ENCODE data around the gene MAMDC4.

Gene MAMDC4

GRCh38 chr9:136827794-136828473 is 24.2 kb upstream of the MAMDC4 start:
- Histone ChIP-seq H2BK15ac (ENCODE audit: low read length) (no peak overlapping the region), H4K91ac (ENCODE audit: low read depth, low read length, poor library complexity) (no peak overlapping the region), H3K27me3 (ENCODE audit: control insufficient read depth in 3 of 3, insufficient read depth in 3 of 3, low read depth in 1 of 3, low read length in 3 of 3) (no peaks in the 10 kb centered on the region), H2BK120ac (ENCODE audit: low read depth, low read length) (no peak overlapping the region), H3K4ac (ENCODE audit: low read length) (no peak overlapping the region), H3K36me3 (replicated peaks in 1 of 2; ENCODE audit: control insufficient read depth in 2 of 2, insufficient read depth in 2 of 2, low read length in 2 of 2) (peaks cover 77 to 96% of the 10 kb centered on the region in 2 donors), H3K9ac (ENCODE audit: low read depth, low read length, poor library complexity) (no peak overlapping the region), H2BK12ac (ENCODE audit: low read length) (no peak overlapping the region), H3K4me1 (ENCODE audit: control insufficient read depth in 2 of 2, insufficient read depth in 1 of 2, low read depth in 1 of 2, low read length in 2 of 2) (no peaks in the 10 kb centered on the region), H3K27ac (replicated peaks; ENCODE audit: low read length) (no peak overlapping the region), H3K4me2 (ENCODE audit: insufficient read depth, low read length, poor library complexity, severe bottlenecking) (no peak overlapping the region), H2AK5ac (ENCODE audit: low read depth, low read length) (no peak overlapping the region), H3K9me3 (replicated peaks in 1 of 2; ENCODE audit: control insufficient read depth in 2 of 2, insufficient read depth in 1 of 2, low read depth in 1 of 2, low read length in 2 of 2) (no peaks in the 10 kb centered on the region), H3K18ac (ENCODE audit: low read length) (no peak overlapping the region), H3K23ac (ENCODE audit: low read depth, low read length, poor library complexity) (no peak overlapping the region), H3K79me1 (ENCODE audit: low read depth, low read length) (peaks cover 12% of the 10 kb centered on the region), H3K4me3 (ENCODE audit: low read length in 2 of 2) (no peak overlapping the region), H3K14ac (ENCODE audit: low read length) (no peak overlapping the region), H4K8ac (ENCODE audit: low read depth, low read length) (no peak overlapping the region), H2AFZ (ENCODE audit: low read length) (no peak overlapping the region), H2BK5ac (ENCODE audit: low read length) (no peak overlapping the region)
- no peak for DNase-seq (ENCODE audit: low spot score)
- WGBS, 2 donors (ENCODE audit: extremely low coverage in 2 of 2, insufficient read length in 2 of 2, insufficient replicate concordance in 1 of 2): no CpG with 5 or more reads among the region's 14 CpGs

- H2BK15ac ChIP-seq (ENCODE audit: low read length): no peak overlapping the region
- peaks cover 75 to 89% of the 10 kb centered on the region in 2 donors for H3K36me3 ChIP-seq (replicated peaks in 1 of 2; ENCODE audit: control insufficient read depth in 2 of 2, insufficient read depth in 2 of 2, low read length in 2 of 2)
- no peak overlapping the region for H3K14ac ChIP-seq (ENCODE audit: low read length)
- no peaks in the 10 kb centered on the region for H3K4me1 ChIP-seq (ENCODE audit: control insufficient read depth in 2 of 2, insufficient read depth in 1 of 2, low read depth in 1 of 2, low read length in 2 of 2)
- H3K4me2 ChIP-seq (ENCODE audit: insufficient read depth, low read length, poor library complexity, severe bottlenecking): no peak overlapping the region
- H2BK12ac ChIP-seq (ENCODE audit: low read length): no peak overlapping the region
- WGBS, 2 donors (ENCODE audit: extremely low coverage in 2 of 2, insufficient read length in 2 of 2, insufficient replicate concordance in 1 of 2): no CpG with 5 or more reads among the region's 31 CpGs
- DNase-seq (ENCODE audit: low spot score): no peak
- H3K18ac ChIP-seq (ENCODE audit: low read length): no peak overlapping the region
- H3K9me3 ChIP-seq (replicated peaks in 1 of 2; ENCODE audit: control insufficient read depth in 2 of 2, insufficient read depth in 1 of 2, low read depth in 1 of 2, low read length in 2 of 2): no peaks in the 10 kb centered on the region
- H4K91ac ChIP-seq (ENCODE audit: low read depth, low read length, poor library complexity): no peak overlapping the region
- peak overlapping the region; percentile 21 for H3K9ac ChIP-seq (ENCODE audit: low read depth, low read length, poor library complexity)
- no peak overlapping the region for H3K27ac ChIP-seq (replicated peaks; ENCODE audit: low read length)
- no peak overlapping the region for H2AFZ ChIP-seq (ENCODE audit: low read length)
- H3K4ac ChIP-seq (ENCODE audit: low read length): no peak overlapping the region
- no peaks in the 10 kb centered on the region for H3K27me3 ChIP-seq (ENCODE audit: control insufficient read depth in 3 of 3, insufficient read depth in 3 of 3, low read depth in 1 of 3, low read length in 3 of 3)
- no peak overlapping the region for H4K8ac ChIP-seq (ENCODE audit: low read depth, low read length)
- no peak overlapping the region for H2AK5ac ChIP-seq (ENCODE audit: low read depth, low read length)
- H3K79me1 ChIP-seq (ENCODE audit: low read depth, low read length): peaks cover 12% of the 10 kb centered on the region
- peak overlapping the region; percentile 90 for H2BK5ac ChIP-seq (ENCODE audit: low read length)
- no peak overlapping the region for H3K4me3 ChIP-seq (ENCODE audit: low read length in 2 of 2)
- H3K23ac ChIP-seq (ENCODE audit: low read depth, low read length, poor library complexity): peak overlapping the region; percentile 73
- H2BK120ac ChIP-seq (ENCODE audit: low read depth, low read length): no peak overlapping the region
Measured at GRCh38 chr9:136828474-136829140, 23.5 kb upstream of the MAMDC4 start.

- Histone ChIP-seq H2BK120ac (ENCODE audit: low read depth, low read length) (no peak overlapping the region), H3K4me3 (ENCODE audit: low read length in 2 of 2) (no peak overlapping the region), H3K23ac (ENCODE audit: low read depth, low read length, poor library complexity) (no peak overlapping the region), H3K36me3 (replicated peaks in 1 of 2; ENCODE audit: control insufficient read depth in 2 of 2, insufficient read depth in 2 of 2, low read length in 2 of 2) (peaks cover 74 to 87% of the 10 kb centered on the region in 2 donors), H4K8ac (ENCODE audit: low read depth, low read length) (no peak overlapping the region), H2BK12ac (ENCODE audit: low read length) (no peak overlapping the region), H3K9me3 (replicated peaks in 1 of 2; ENCODE audit: control insufficient read depth in 2 of 2, insufficient read depth in 1 of 2, low read depth in 1 of 2, low read length in 2 of 2) (no peaks in the 10 kb centered on the region), H2BK15ac (ENCODE audit: low read length) (no peak overlapping the region), H3K27ac (replicated peaks; ENCODE audit: low read length) (no peak overlapping the region), H3K4ac (ENCODE audit: low read length) (no peak overlapping the region), H2AFZ (ENCODE audit: low read length) (no peak overlapping the region), H3K4me2 (ENCODE audit: insufficient read depth, low read length, poor library complexity, severe bottlenecking) (no peak overlapping the region), H3K27me3 (ENCODE audit: control insufficient read depth in 3 of 3, insufficient read depth in 3 of 3, low read depth in 1 of 3, low read length in 3 of 3) (no peaks in the 10 kb centered on the region), H2AK5ac (ENCODE audit: low read depth, low read length) (no peak overlapping the region), H3K9ac (ENCODE audit: low read depth, low read length, poor library complexity) (no peak overlapping the region), H3K14ac (ENCODE audit: low read length) (no peak overlapping the region), H2BK5ac (ENCODE audit: low read length) (no peak overlapping the region), H3K4me1 (ENCODE audit: control insufficient read depth in 2 of 2, insufficient read depth in 1 of 2, low read depth in 1 of 2, low read length in 2 of 2) (no peaks in the 10 kb centered on the region), H3K79me1 (ENCODE audit: low read depth, low read length) (peaks cover 12% of the 10 kb centered on the region), H4K91ac (ENCODE audit: low read depth, low read length, poor library complexity) (no peak overlapping the region), H3K18ac (ENCODE audit: low read length) (no peak overlapping the region)
- no CpG with 5 or more reads among the region's 14 CpGs for WGBS, 2 donors (ENCODE audit: extremely low coverage in 2 of 2, insufficient read length in 2 of 2, insufficient replicate concordance in 1 of 2)
- DNase-seq (ENCODE audit: low spot score): no peak
Measured at GRCh38 chr9:136829412-136829811, 22.7 kb upstream of the MAMDC4 start.

- H4K8ac ChIP-seq (ENCODE audit: low read depth, low read length): no peak overlapping the region
- no peak overlapping the region for H2BK12ac ChIP-seq (ENCODE audit: low read length)
- no peak overlapping the region for H3K27ac ChIP-seq (replicated peaks; ENCODE audit: low read length)
- no peak overlapping the region for H2AK5ac ChIP-seq (ENCODE audit: low read depth, low read length)
- H3K4me2 ChIP-seq (ENCODE audit: insufficient read depth, low read length, poor library complexity, severe bottlenecking): no peak overlapping the region
- no peak for DNase-seq (ENCODE audit: low spot score)
- H4K91ac ChIP-seq (ENCODE audit: low read depth, low read length, poor library complexity): no peak overlapping the region
- H2BK5ac ChIP-seq (ENCODE audit: low read length): no peak overlapping the region
- peaks cover 13% of the 10 kb centered on the region for H3K79me1 ChIP-seq (ENCODE audit: low read depth, low read length)
- H3K9me3 ChIP-seq (replicated peaks in 1 of 2; ENCODE audit: control insufficient read depth in 2 of 2, insufficient read depth in 1 of 2, low read depth in 1 of 2, low read length in 2 of 2): no peaks in the 10 kb centered on the region
- H3K4me3 ChIP-seq (ENCODE audit: low read length in 2 of 2): no peak overlapping the region
- H2BK15ac ChIP-seq (ENCODE audit: low read length): no peak overlapping the region
- no peaks in the 10 kb centered on the region for H3K27me3 ChIP-seq (ENCODE audit: control insufficient read depth in 3 of 3, insufficient read depth in 3 of 3, low read depth in 1 of 3, low read length in 3 of 3)
- H3K18ac ChIP-seq (ENCODE audit: low read length): no peak overlapping the region
- no peak overlapping the region for H3K4ac ChIP-seq (ENCODE audit: low read length)
- H2AFZ ChIP-seq (ENCODE audit: low read length): no peak overlapping the region
- H3K23ac ChIP-seq (ENCODE audit: low read depth, low read length, poor library complexity): peak overlapping the region; percentile 10
- peaks cover 70 to 84% of the 10 kb centered on the region in 2 donors for H3K36me3 ChIP-seq (replicated peaks in 1 of 2; ENCODE audit: control insufficient read depth in 2 of 2, insufficient read depth in 2 of 2, low read length in 2 of 2)
- no peak overlapping the region for H2BK120ac ChIP-seq (ENCODE audit: low read depth, low read length)
- no CpG with 5 or more reads among the region's 41 CpGs for WGBS, 2 donors (ENCODE audit: extremely low coverage in 2 of 2, insufficient read length in 2 of 2, insufficient replicate concordance in 1 of 2)
- H3K14ac ChIP-seq (ENCODE audit: low read length): no peak overlapping the region
- H3K9ac ChIP-seq (ENCODE audit: low read depth, low read length, poor library complexity): no peak overlapping the region
- no peaks in the 10 kb centered on the region for H3K4me1 ChIP-seq (ENCODE audit: control insufficient read depth in 2 of 2, insufficient read depth in 1 of 2, low read depth in 1 of 2, low read length in 2 of 2)
Measured at GRCh38 chr9:136829981-136830885, 21.9 kb upstream of the MAMDC4 start.
